ENCODE measurements around the gene NEU4.

GRCh38 chr2:241864168-241864849 is 55.3 kb downstream of the NEU4 start:
- no peak for TF ChIP-seq EZH2 (IDR thresholded peaks at IDR 0.05; ENCODE audit: insufficient read depth, low read length)
- TF ChIP-seq CTCF (IDR thresholded peaks at IDR 0.05; ENCODE audit: insufficient read depth, low read depth, low read length): no peak

Data from astrocyte (in vitro differentiated cells and primary cell).